GM21723 (cell line): ENCODE data around the gene NR1H2.
"Not testable (repeated sequence)": the region's sequence is repeated elsewhere in the genome, so short reads cannot be mapped to it uniquely, and the experiment has no call there.

Experiments
- ATAC-seq: cut with Tn5 transposase; IDR thresholded peaks from one replicate; pipeline ENCODE4 v1.9.1; 2021; ENCODE audit warnings: mild to moderate bottlenecking, moderate library complexity; ENCODE audit not compliant: unreplicated experiment

NR1H2 gene

GRCh38 chr19:50377517-50377916, 1.3 kb downstream of the NR1H2 start:
- ATAC-seq, result no peak

- ATAC-seq, result no peak
Observed at GRCh38 chr19:50378169-50378862, 2.1 kb downstream of the NR1H2 start.

GRCh38 chr19:50378863-50379236, 2.6 kb downstream of the NR1H2 start:
- no peak for ATAC-seq

GRCh38 chr19:50379602-50380001, 3.3 kb downstream of the NR1H2 start:
- ATAC-seq, result no peak

- no peak for ATAC-seq
Observed at GRCh38 chr19:50380137-50380536, 3.9 kb downstream of the NR1H2 start.

- no peak for ATAC-seq
Observed at GRCh38 chr19:50380751-50381151, 4.5 kb downstream of the NR1H2 start.

GRCh38 chr19:50381881-50382729, 5.8 kb downstream of the NR1H2 start:
- ATAC-seq, result no peak

- peak; percentile 8 for ATAC-seq
Observed at GRCh38 chr19:50383001-50383851, 7.0 kb downstream of the NR1H2 start.

- peak; percentile 77 for ATAC-seq
Observed at GRCh38 chr19:50383852-50384684, 7.8 kb downstream of the NR1H2 start, which contains the start of gene POLD1. TSS of gene POLD1 (plus strand) at chr19:50384347. CDS start at chr19:50398852, 14,505 bp downstream.

- ATAC-seq, result peak; percentile 1
Observed at GRCh38 chr19:50384685-50385535, 8.7 kb downstream of the NR1H2 start.

GRCh38 chr19:50387176-50387867, 11.1 kb downstream of the NR1H2 start:
- no peak for ATAC-seq

- no peak for ATAC-seq
Observed at GRCh38 chr19:50387868-50388245, 11.6 kb downstream of the NR1H2 start.

GRCh38 chr19:50390295-50390694, 14.0 kb downstream of the NR1H2 start:
- not testable (repeated sequence) for ATAC-seq

GRCh38 chr19:50390952-50391351, 14.7 kb downstream of the NR1H2 start:
- not testable (repeated sequence) for ATAC-seq

- ATAC-seq, result no peak
Observed at GRCh38 chr19:50392759-50393158, 16.5 kb downstream of the NR1H2 start.

- ATAC-seq, result no peak
Observed at GRCh38 chr19:50393589-50393988, 17.3 kb downstream of the NR1H2 start.

GRCh38 chr19:50394017-50394416, 17.8 kb downstream of the NR1H2 start:
- ATAC-seq, result no peak

- ATAC-seq, result no peak
Observed at GRCh38 chr19:50398675-50399367, 22.6 kb downstream of the NR1H2 start.
